Activated CD8-positive, alpha-beta memory T cell treated with anti-CD3 and anti-CD28 coated beads for 4 hours (primary cell): ENCODE data around the gene HIVEP2.

Experiments
- DNase-seq, 2 donors: peaks; one replicate each; pipeline ENCODE4 v3.0.0-alpha.2; 2020; ENCODE audit warnings: low read depth in 2 of 2

HIVEP2 gene

DNA sequence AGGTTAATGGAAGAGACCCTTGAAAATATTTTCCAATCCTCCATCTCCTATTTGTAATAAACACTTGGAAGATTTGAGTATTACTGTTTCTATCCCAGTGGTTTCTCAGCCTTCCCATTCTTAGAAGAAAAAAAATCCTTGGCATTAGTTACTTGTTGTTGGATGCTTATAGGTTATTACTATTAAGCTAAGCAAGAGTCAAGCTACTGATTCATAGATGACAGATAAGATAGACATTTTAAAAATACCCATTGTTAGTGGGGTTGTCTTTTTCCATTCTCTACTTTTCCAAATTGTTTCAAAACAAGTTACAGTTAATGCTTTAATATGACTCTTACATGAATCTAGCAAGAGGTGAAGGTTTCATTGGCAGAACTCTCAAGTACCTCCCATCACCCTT is 158.5 kb downstream of the HIVEP2 start:
- no peak for DNase-seq

DNA sequence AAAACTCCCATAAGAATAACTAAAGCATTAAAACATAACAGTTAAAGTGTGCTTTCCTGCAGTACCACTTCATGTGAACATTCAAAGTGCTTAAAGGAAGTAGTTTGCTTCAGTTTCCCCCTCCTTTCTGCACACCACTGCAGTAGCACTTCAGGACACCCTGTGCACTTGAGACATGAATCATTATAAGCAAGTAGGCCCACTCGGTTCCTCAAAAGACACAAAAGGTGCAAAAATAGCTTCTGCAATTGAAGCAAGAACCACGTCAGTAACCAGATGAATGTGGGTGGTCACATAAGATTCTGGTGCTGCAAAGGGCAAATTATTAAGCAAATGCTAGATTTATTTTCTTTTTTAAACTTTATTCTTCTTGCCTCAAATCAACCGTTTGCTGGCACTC is 160.6 kb downstream of the HIVEP2 start:
- DNase-seq = no peak

DNA sequence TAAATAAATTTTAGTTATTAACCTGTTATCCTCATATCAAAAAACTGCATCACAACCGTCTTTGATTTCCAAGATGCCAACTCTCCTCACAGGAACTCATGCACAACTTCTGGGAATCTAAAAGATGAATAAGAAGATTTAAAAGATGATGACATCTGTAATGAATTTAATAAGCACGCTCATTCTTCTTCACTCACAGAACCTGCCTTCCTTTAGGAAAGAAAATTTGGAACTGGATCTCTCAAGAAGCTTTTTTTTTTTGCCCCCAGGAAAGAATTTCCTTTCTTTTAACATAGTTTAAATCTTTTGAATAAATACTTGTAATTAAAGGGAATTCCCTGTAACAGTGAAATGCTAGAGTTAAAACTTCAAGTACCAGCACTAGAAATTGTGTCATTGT is 161.5 kb downstream of the HIVEP2 start:
- no peak for DNase-seq

DNA sequence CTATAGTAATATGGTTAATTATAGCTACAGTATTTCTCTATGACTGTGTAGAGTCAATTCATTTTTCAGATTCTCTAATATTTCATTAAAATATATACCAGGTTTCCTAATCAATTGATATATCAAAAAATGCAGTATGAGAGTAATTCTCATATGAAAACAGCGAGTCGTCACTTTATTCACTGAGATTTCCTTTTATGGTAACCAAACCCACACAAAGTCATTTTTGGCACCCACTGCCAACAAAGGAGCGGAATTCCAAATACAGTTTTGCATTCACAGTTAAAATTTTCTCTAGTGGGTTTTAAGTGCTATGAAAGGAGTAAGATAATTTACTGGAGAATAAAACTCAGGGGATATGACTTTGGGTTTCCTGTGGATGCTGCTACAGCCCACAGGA is 163.8 kb downstream of the HIVEP2 start:
- no peak for DNase-seq

DNA sequence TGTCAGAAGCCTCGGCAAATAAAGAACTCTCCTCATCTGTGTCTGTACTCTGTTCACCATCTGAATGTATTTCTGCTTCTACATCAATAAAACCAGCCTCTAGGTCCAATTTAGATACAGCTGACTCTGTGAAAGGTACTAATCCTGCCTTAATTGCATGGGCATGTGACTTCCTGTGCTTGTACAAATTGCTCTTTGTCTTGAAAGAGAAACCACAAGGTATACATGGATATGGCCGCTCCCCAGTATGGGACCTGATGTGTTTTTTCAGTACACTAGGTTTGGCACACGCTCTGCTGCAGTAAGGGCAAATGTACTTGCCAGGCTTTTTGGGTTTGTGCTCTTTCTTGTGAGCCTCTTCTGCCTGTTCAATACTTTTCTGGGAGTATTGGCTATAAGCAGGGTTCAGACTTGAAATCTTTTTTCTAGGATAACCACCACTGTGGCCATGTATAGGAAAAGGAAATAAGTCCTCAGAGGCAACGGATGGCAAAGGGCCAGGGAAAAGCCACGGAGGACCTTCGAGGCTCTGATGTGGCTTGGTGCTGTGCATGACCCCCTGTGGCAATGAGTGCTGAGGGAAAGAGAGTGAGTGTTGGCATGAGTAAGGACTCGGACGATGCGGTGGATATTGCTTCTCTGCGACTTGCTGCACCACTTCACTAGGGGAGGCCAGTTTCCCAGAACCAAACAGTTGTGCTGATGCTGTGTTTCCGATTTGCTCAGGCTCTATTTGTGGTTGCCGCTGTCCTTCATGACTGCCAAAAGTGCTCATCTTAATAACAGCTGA is 170.9 kb downstream of the HIVEP2 start:
- DNase-seq = no peak

DNA sequence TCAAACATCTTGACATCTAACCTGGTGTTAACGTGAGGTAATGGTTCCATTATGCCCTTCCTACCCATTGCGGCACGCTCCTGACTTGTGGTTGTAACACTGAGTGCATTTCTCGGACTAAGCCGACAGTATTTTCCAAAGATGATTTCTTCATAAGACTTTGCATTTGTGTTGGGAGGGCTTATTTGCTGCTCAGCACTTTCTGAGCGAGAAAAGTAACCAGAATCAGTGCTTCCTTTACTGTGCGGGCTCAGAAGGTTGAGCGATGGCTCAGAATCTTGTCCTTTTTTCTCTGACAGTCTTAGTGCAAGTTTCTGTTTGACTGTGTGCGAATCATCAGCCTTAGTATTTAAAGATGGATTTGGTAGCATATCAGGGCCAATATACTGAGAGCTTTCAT is 171.7 kb downstream of the HIVEP2 start:
- DNase-seq = no peak

DNA sequence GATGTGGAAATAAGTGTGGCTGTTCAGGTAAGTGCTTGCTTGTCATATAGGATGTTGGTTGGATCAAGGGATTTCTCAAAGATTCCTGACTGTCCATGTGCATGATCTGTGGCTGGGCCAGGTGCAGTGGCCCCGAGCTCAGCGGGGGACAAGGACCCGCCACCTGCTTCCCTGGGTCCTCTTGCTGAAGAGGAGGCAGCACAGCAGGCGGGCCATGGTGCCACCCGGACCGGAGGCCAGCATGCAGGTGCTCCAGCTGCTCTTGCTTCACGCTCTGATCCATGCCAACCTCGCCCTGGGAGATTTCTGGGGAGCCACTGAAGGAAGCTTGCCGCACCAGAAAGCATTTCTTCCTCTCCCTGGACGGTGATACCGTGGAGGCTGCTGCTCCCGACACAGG is 173.8 kb downstream of the HIVEP2 start:
- no peak for DNase-seq

DNA sequence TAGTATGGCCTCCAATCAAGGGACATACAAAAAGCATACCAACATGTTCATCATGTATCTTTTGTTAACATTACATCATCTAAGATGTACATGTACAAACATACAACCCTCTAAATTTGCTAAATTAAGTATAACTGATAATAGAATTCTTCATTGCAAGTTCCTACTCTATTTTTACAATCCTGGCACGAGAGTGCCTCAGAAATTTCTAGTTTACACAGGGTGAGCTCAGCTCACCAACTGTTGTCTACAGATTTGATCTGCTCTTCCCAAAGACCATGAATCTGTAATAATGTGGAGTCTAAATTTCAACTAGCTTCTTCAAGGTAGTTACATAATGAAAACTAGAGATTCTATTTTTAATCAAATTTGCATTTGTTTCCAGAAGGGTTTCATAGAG is 179.7 kb downstream of the HIVEP2 start:
- DNase-seq = no peak

DNA sequence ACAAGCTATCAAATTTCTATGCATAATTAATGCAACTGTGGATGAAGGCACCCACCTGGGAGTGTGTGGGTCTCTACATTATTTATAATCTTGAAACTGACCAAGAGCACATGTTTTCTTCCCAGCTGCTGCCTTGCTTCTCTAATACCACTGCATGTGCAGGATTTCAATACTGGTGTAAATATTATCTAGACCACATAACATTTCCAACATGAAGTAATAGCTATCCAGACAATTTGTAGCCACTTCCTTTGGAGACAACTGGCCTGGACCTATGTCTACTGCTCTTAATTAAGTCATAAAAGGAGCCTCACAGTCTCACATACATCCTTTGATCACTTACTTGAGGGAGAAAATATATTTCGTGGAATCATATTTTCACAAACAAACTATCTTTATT is 180.7 kb downstream of the HIVEP2 start:
- no peak for DNase-seq

DNA sequence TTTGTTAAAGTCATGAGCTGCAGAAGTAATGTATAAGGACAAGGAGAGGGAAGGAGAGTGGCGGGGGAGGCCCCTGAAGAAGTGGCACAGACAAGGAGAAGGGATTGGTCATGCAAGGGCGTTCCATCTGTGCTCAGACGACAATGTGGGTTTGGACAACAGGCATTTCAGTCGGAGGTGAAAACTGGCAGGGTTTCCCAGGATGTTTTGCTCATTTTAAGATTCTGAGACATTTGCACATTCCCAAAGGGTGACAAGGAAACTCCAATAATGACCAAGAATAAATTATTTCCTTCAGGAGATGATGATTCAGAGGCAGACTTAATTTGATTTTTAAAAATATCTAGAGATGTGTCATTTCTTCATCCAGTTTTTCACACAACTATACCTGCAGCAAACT is 181.8 kb downstream of the HIVEP2 start:
- no peak for DNase-seq

DNA sequence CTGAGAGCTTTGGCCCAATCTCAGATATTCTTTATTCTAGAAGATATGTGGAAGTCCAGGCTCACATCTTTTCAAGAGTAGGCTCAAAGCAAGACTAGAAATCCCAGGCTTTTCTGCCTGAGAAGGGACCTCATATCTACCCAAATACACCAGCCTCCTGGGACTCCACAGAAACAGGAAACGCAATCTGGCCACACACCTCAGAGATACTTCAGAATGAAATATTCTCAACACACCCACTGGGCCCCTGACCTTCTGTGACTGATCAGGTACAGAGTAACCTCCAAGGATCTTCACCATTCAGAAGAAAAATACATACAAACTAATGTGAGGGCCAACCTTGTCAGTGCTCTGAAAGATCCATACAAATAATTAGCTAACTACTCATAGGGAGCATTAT is 183.2 kb downstream of the HIVEP2 start:
- no peak for DNase-seq

DNA sequence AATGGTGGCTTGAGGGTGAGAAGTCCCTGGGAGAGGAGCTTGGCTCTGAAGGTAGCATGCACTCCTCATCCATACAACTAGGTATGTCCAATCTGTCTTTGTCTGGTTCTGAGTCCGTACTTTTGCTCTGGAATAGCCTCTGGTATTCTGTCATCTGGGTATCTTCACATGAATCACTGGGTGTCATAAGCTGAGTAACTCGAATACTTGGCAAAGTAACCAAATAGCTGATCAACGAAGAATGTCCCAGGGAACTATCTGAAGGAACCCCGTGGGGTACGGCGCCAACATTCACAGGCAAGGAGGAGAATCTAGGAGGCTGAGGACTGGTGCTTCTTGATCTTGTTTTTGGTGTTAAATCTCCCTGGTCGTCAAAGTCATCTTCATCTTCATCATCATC is 184.8 kb downstream of the HIVEP2 start:
- no peak for DNase-seq

DNA sequence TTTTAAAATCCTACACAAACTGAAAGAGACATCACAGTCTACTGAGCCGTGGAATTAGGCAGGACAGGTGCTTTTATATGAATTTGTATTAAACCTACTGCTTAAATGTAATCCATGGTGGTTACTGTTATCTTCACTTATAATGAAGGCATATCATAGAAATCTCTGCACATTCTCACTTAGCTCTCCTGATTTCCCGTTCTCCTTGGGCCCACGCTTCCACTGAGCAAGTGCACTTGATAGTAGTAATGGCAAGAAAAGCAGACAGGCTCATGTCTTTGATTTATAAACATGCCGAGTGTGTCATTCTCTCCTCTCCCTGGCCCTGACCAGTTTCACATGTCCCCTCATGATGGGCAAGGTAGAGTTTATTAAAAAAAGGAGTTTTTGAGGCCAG is 186.3 kb downstream of the HIVEP2 start:
- DNase-seq = no peak

DNA sequence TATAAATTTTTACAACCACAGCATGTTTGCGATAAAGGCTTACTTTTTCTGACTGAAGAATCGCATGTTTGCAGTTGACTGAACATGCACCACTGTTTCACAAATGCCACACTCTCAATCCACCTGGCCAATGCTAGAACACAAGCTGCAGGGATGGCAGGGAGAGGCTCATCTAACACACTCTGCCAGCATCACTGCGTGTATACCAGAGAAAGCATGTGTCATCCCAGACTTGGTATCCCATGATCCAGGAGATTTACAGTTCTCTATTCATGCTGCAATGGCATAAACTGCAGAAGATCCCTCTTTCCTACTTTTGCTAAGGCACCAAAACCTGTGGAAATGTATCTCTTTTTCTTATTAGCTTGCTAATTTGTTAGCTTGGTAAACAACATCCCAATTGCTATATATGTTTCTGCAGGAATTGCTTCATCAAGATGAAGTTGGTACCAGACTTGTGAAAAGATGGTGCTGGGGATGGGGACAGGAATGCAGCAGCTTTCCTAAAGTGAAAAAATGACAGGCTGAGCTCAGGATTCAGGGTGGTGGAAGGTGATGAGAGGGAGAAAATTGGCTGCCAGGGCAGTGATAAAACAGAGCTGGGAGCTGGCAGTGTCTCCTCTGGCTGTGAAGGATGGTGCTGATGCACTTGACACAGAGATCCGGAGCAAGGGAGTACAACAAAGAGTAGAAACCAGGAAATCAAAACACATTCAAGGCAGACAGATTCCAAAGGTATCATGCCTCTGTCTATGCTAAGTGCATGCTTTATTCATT is 186.9 kb downstream of the HIVEP2 start:
- no peak for DNase-seq

DNA sequence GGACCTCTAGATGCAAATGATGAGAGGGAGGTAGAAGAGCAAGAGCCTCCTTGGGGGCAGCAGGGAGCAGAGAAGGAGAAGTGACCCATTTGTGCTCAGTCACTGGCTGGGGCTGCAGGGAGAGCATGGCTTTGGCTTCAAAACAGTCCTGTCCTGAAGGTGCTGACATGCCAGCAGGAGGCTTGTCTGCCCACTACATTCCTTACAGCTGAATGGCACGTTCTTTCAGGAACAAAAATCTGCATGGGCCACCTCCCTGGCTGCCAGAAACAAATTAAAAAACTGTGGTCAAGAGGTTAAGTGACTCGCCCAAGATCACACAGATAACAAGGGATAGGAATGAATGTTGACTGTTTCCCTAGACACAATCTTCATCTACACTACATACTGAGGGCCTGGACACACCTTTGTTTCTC is 188.8 kb downstream of the HIVEP2 start:
- DNase-seq = no peak

DNA sequence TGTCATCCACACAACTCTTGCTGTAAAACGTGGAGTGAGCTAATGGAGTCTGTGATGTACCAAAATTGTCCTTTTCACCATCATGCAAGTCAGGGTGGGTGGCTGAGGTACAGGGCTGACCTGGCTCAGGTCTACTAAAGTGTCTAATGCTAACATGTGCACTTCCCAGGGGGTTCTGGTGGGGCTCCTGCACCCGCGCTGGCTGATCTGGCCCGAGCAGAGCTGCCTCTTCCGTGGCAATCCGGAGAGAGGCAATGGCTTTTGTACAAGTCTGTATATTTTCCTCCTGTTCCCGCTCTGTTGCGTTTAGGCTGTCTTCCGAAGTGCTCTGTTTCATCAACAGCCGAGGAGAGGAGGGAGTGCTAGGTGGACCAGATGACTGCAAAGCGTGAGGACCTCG is 191.8 kb downstream of the HIVEP2 start:
- DNase-seq = no peak

DNA sequence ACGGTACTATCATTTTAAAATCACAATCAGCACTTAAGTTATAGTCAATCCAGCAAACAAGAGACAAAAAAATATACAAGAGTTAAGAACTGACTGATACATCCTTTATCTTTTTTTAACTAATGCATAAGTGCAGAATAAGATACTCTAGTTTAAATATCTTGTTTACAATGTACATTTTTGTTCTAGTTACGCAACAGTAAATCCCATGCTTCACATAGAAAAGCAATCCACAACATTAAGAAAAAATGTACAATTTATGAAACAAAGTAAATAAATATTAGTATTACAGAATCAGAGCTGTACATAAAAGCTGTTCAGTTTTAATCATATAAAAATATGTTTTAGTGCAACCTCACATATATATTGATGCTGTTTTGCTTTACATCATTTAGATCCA is 192.6 kb downstream of the HIVEP2 start:
- no peak for DNase-seq

DNA sequence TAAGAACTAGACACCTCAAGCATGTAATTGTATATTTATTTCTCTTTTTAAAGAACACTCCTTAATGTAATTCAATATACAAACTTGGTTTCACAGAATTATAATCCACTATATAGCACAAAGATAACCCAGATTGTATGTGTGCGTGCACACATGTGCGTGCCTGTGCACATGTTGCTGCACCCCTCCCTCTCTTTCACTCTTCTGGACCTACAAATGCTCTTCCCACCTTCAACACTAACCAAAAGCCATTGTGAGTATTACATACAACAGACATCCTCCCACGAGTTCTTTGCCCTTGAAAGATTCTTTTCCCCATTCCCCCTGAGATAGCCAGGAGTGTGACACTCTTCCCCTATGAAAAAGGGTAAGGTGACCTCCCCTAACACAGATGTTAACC is 193.5 kb downstream of the HIVEP2 start:
- no peak for DNase-seq

DNA sequence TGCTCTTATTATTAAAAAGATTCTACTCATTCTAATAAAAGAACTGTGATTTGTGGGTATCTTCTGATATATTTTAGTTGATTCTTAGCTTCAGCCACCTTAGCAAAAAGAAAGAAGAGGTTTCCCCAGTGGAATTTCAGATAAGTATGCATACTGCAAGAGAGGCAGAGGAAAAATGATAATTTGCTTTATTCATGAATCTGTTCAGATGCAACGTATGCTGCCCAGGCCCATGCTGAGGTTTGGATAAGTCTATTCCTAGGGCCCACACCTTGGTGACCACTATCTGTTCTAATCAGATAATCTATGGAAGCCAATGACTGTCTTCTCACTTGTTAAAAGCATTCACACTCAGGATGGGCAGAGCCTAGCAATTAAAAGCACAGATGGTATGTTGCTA is 194.0 kb downstream of the HIVEP2 start:
- no peak for DNase-seq

DNA sequence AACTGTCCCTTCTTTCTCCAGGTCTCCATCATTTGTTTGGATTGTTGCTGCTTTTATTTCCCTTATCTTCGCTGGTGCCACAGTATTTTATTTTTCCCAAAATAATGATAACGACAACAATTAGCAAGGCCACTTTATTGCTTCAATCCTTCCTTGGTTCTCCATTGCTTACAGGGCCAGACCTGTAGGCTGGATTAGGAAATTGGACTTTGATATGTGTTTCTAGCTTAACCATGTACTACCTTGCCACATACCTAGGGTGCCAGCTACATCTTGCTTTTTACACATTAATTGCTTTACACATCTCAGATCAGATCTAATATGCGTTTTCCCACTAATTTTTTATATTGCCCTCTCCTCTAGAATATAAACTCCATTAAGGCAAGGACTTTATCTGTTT is 195.4 kb downstream of the HIVEP2 start:
- no peak for DNase-seq

DNA sequence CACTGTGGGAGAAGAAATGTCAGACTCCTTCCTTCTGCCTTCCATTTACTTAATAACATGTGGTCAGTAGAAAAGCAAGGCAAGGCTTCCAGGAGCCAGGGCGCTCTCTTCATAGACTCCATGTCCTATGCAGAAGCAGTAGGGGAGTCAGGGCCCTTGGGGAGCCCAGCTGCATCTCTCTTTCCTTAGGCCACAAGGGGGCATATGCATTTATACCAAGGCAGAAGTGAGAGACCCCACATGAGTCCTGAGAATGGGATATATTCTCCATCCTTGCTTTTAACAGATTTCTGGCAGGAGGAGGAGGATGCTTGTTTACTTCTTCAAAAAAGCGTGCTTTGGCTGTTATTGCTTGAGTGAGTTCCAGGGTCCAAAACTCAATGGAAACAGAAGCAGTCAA is 198.5 kb downstream of the HIVEP2 start:
- DNase-seq = peak; percentile 9 to 16

DNA sequence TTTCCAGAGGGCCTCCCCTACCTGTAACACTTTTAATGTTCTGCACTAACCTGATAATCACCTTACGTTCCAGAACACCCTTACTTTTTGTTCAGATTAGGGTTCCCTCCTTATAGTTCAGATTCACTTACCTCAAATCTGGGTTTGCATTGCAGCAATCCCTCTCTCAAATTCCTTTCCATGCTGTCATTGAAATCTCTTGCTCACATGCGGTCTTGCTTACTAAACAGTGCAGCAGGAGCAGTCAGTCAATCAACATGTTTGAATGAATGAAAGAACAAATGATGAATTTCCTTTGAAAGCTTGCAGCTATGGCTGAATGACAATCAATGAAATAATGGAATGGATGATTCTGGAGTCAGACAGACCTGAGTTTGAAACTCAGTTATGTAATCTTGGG is 200.1 kb downstream of the HIVEP2 start:
- no peak for DNase-seq

DNA sequence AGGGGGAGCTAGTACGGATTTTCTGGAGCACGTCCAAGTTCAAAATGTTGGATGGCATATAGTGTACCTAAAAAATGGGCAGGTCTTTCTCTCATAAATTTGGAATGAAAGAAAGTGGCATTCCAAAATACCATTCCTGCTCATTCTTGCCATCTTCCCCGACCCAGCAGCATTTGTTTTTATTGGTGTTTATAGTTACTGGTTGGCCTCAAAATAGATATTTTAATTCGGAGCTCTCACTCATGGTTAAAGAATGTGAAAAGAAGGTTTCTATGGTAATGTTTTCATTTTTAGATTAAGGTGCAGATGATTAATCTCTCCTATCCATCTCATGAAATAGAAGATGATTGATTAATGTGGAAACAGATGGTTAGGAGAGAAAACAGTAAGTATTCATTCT is 204.5 kb downstream of the HIVEP2 start:
- no peak for DNase-seq

DNA sequence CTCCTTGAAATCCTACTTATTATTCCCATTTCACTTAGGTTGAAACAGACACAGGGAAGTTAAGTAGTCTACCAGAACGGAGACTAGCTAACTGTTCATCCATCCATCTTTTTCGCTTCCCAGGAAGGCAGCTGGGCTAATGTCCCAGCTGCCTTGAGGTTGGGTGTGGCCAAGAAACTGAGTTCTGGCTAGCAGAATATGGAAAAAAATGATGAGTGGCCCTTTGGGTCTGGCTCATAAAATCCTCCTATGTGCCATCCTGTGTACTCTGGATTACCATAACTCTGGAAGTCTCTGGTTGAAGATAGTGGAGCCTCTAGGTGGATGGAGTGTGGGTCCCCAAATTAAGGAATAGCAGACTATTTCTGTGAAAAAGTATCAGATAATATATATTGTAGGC is 206.2 kb downstream of the HIVEP2 start:
- no peak for DNase-seq
